GM20431 (cell line): ENCODE measurements around the gene MRPL18.
"Not testable (repeated sequence)": the region's sequence is repeated elsewhere in the genome, so short reads cannot be mapped to it uniquely, and the experiment has no call there.

Experiments
- in situ Hi-C: fragments of 300-500 bp; cut with MseI, MboI; formaldehyde crosslinking; loops from one replicate; pipeline ENCODE4 v1.15.0; 2020; ENCODE audit warnings: low sequenced_read_pairs; ENCODE audit not compliant: unreplicated experiment

Gene MRPL18

GRCh38 chr6:159813781-159814180, 23.5 kb downstream of the MRPL18 start:
- in situ Hi-C loops: no loop called here

DNA sequence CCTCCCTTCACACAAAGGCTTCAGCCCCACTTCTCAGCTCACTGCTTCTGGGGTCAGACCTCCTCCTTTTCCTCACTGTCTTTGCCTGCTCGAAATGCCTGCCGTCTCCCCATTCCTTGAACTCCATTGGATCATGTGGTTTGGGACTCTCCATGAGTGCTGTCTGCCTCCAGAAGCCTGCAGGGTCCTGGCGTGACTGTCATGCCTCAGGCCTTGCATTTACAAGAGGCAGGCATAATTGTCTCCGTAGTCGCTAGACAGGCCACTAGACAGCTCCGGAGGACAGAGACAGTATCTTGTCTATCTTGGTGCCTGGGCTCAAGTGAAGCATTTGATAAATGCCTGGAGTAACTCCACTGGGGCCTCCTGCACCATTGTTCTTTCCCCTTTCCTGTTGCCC, 25.1 kb downstream of the MRPL18 start:
- in situ Hi-C loops: no loop called here

GRCh38 chr6:159816775-159817174, 26.5 kb downstream of the MRPL18 start:
- in situ Hi-C loops: not testable (repeated sequence)

DNA sequence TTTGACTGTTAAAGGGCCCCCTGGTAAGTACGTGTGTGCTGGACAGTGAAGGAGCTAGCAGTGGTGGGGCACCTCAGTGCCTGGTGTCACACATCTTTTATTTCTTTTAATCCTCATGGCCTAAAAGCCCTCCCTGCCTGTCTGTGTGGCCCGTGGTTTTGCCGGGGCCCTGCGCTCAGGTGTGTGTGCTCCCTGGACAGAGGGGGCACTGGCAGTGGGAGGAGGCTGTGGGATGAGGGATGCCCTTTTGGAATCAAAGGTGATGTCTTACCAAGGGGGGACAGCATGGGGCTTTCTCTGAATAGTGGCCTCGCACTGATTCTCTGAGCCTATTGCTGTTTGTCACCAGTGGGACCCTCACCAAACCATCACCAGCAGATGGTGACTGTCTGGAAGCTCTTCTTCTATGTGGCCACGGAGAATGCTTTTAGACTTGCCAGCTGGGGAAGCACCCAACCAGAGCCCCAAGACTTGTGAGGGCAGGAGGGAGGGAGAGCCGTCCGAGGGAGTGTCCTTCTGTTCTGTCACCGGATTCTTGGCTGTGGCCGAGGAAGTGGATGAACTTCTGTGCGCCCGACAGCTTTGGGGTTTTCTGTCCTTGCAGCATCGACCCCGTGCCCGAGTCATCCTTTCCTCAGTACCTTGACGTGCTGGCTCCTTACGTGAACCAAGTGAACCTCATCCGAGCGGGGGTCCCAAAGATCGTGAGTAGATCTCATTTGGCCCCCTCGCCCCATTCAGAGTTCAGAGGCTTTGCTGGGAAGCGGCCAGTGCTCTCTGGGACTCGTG, 27.9 kb downstream of the MRPL18 start:
- in situ Hi-C loops: no loop called here

DNA sequence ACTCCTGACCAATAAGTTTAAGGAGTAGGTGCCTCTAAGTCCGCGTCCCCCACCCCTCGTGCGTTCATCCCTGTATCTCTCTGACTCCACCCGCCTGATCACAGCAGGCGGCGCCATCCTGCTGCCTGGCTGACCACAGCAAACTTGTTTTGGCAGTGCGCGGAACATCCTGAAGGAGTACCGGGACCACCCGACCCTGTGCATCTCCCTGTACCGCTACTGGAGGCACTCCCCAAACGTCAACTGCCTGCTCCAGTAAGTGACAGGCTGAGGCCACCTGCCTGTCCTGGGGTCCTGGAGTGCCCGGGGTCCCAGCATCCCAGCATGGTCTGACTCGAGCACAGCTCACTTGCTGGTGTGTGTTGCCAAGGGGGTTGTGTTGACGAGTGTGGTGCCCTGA, 28.8 kb downstream of the MRPL18 start:
- in situ Hi-C loops: no loop called here

DNA sequence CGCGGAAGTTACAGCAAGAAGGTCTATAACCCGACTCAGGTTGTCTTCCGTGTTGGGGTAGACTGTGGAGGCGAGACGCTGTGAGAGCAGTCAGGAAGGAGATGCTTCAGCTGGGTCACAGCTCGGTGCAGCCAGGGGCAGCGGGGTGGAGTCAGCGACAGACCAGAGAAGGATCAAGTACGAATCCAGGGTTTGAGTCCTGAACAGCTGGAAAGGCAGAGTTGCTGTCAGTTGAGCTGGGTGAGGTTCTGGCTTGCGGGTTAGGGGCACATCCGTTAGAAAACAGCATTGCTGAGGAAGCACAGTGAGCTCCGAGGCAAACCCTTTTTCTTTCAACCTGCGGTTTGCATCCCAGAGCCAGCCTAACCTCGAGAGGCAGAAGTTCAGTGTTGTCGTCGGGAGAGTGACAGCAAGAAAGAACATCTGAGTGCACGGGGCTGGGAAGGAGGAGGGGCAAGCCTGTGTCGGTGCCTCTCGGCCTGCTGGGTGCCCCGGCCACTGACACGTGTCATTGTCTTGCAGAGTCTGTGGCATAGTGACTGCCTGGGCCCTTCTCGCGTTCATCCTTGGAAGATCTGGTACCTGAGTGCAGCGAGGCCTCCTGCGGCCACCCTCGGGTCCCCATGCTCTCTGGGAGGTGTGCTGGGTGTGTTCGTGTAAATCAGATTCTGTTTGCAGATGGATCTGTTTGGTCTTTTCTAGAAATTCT, 29.8 kb downstream of the MRPL18 start:
- in situ Hi-C loops: no loop called here

DNA sequence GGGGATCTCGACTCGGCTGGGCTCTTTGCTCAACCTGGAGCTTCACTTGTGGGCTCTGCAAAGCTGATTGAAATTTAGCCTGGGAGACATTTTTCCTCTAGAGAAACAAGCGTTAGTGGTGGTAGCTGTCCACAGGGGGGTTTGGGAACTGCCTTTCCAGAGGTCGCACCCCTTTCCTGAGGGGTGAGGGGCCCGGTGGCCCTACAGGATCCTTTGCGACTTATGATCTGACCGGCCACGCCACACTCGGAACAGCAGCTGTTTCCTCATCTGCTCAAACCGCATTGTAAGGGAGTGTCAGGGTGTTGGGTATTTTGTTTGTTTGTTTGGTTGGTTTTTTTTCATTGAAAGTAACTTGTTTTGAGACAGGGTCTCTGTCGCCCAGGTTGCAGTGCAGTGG, 30.9 kb downstream of the MRPL18 start:
- in situ Hi-C loops: no loop called here

GRCh38 chr6:159821726-159822125, 31.5 kb downstream of the MRPL18 start:
- in situ Hi-C loops: no loop called here

DNA sequence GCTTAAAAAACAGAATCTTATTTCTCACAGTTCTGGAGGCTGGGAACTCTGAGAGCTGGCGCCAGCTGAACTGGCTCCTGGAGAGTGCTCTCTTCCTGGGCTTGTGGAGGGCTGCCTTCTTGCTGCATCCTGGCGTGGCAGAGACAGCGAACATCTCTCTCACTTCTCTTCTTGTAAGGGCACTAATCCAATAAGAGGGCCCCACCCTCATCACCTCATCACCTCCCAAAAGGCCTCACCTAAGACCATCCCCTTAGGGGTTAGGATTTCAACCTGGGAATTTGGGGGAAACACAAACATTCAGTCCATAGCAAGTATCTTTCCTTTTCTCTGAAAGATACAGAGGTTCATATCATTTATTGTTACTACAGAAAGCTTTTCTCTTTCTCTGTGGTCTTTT, 33.7 kb downstream of the MRPL18 start:
- in situ Hi-C loops: no loop called here

DNA sequence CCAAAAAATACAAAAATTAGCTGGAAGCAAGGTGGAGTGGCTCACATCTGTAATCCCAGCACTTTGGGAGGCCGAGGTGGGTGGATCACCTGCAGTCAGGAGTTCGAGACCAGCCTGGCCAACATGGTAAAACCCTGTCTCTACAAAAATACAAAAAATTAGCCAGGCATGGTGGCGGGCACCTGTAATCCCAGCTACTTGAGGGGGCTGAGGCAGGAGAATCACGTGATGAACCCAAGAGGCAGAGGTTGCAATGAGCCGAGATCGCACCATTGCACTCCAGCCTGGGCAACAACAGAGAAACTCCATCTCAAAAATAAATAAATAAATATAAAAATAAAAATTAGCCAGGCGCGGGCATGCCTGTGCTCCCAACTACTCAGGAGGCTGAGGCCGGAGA, 34.4 kb downstream of the MRPL18 start:
- in situ Hi-C loops: loop anchor here (25.0 kb wide), 1 partner anchor 638 kb away; no protein-coding TSS in a partner anchor

DNA sequence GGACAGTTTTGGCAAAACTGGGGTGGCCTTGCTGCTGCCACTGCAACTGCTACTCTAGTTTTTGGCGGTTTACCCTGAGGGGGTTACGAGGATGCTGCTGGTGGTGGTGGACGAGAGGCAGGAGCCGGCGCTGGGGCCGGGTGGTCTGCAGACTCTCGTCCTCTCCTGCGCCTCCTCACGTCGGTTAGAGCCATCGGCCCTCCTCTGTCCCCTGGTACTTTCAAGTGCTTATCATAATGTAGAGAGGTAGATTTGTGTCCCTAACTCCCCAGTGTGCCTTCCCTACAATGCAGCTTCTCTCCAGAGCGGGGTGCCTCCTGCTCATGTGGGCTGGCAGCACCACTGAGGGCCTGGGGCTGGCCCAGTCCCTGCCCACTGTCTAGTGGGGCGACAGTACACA, 35.7 kb downstream of the MRPL18 start:
- in situ Hi-C loops: loop anchor here (25.0 kb wide), 1 partner anchor 636 kb away; no protein-coding TSS in a partner anchor

DNA sequence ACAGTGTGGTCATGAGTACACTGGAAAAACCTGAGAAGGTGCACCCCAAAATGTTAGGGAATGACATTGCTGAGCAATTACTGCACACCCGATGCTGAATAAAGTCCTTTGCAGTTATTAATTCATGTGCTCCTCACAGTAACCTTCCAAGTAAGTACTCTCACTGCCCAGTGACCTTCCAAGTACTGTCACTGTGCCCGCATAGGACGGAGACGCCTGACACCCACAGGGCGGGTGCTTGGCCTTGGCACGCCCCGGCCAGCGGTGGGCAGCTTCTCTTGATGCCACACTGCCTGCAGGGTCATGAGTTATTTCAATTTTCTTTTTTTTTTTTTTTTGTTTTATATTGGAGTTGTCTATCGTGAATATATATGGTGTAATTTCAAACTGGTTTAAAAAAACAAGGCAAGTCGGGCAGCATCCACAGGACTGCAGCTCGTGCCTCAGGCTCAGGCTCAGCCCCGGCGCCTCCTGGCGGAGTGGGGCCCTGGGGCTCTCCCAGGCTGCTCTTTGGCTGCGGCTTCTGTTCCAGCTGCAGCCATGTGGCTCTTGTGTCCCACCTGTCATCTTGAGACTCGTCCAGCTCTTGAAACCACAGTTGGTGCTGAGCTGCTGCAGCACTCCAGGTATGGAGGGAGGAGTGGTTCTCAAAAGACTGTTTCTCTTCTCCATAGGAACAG, 36.8 kb downstream of the MRPL18 start:
- in situ Hi-C loops: loop anchor here (25.0 kb wide), 1 partner anchor 635 kb away; no protein-coding TSS in a partner anchor

DNA sequence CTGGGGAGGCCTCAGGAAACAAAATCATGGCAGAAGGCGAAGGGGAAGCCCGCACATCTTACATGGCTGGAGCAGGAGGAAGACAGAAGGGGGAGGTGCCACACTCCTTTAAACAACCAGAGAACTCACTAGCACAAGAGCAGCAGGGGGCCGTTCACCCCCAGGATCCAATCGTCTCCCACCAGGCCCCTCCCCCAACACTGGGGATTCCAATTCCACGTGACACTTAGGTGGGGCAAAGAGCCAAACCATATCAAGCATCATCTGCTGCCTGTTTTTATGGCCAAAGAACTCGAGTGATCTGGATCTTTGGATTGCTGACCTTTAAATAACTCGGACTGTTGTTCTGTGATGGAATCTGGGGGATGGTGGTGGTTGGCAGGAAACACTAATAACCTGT, 37.8 kb downstream of the MRPL18 start:
- in situ Hi-C loops: loop anchor here (25.0 kb wide), 1 partner anchor 634 kb away; no protein-coding TSS in a partner anchor

- in situ Hi-C loops: loop anchor here (25.0 kb wide), 1 partner anchor 633 kb away; no protein-coding TSS in a partner anchor
These were observed 39.3 kb downstream of the MRPL18 start for GRCh38 chr6:159829526-159829925.

DNA sequence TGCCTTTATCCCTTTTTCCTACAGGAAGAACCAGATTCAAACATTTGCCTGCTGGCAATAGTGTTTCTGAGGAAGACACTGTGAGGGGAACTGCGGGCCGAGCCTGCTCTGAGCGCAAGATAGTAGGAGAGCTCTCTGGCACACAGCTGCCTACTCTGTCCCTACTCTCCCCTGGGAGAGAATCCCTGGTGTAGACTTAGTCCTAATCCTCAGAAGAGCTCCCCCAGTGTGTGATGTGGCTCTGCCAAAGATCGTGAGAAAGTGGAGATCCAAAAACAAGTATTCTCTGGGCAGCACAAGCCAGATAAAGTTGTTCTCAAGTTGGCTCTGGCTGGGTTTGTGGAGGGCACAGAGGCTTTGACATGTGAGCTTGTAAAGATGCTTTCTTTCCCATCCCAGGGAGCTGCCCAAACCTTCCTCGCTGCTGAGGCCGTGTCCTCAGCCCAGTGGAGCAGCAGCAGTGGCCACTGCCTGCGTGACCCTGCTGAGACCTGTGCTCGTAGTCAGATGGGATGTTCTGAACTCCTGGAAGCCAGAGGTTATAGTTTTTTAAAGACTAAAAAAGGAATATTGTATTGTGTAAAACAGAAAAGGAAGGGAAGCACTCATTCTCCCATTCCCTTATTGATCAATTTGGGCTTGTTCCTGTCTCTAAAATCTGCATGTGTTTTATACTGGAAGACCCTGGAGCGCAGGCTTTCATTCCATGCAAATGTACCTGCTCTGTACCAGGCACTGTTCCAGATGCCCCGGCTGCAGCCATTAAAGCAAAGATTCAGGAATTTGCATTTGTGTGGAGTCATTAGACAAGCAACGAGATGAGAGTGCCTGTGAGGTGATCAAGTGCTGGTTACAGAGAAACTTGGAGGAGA, 40.5 kb downstream of the MRPL18 start:
- in situ Hi-C loops: loop anchor here (25.0 kb wide), 1 partner anchor 632 kb away; no protein-coding TSS in a partner anchor

GRCh38 chr6:159831373-159831679, 41.1 kb downstream of the MRPL18 start:
- in situ Hi-C loops: loop anchor here (25.0 kb wide), 1 partner anchor 631 kb away; no protein-coding TSS in a partner anchor

DNA sequence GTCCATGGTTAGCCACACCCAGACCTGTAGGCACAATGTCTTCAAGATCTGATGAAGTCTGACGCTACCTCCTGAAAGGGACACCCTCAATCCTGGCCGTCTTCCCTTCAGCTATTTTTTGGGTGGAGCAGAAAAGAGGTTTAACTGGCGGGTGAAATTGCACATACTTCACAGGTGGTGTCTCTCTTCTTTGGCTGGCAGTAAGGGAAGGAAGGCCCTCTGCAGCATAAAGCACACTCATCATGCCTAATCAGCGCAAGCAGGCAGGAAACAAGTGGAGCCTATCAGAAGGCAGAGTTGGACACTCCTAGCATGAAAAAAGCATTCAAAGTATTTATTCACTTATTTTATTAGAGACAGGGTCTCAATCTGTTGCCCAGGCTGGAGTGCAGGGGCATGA, 42.7 kb downstream of the MRPL18 start:
- in situ Hi-C loops: loop anchor here (25.0 kb wide), 1 partner anchor 629 kb away; no protein-coding TSS in a partner anchor

- in situ Hi-C loops: loop anchor here (25.0 kb wide), 1 partner anchor 629 kb away; no protein-coding TSS in a partner anchor
These were observed 43.3 kb downstream of the MRPL18 start for GRCh38 chr6:159833556-159833955.

DNA sequence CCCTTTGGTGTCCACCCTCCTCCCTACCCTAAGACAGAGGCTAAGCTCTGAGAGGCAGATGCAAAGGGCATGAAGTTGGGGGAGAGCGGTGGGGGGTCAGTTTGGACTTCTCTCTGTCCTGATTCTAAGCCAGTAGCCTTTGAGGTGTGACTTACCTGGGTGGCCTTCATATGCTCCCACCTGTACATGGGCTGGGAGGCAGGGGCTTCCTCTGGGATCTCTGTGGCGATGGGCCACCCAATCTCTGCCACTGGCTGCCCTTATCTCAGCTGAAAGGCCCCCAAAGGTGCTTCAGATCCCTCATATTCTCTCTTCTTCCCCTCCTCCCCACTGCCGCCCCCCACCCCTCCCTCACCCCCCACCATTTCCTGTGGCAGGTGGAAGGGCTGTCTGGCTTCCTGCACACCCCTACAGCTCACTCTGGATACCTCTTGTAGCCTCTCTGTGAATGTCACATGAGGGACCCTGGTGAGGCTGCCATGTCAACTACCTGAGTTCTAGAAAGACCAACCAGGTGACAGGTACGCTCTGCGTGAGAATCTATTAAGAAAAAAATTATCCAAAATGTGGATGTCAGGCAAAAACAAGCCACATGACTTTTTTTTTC, 43.8 kb downstream of the MRPL18 start:
- in situ Hi-C loops: loop anchor here (25.0 kb wide), 1 partner anchor 628 kb away; no protein-coding TSS in a partner anchor
